H9 (cell line): ENCODE measurements around the gene TEAD1. TPM values are rescaled to one million over a fixed set of nuclear protein-coding genes. Genes with fewer than 3 reads are reported as not detected.
A peak's percentile ranks its signal among the peaks of the same experiment; 100 is the strongest.

Experiments
- DNase-seq: peaks from one replicate; pipeline ENCODE4 v3.0.0-alpha.2; 2017
- H2AFZ ChIP-seq: one replicate; pipeline ENCODE4 v1.6.1; 2013; ENCODE audit warnings: mild to moderate bottlenecking, low read length, control low read depth, moderate library complexity
- H2AK5ac ChIP-seq: 2 replicates; pipeline ENCODE4 v1.6.1; 2013; ENCODE audit warnings: low read length, control low read depth, mixed read lengths; ENCODE audit not compliant: insufficient read length
- H2BK120ac ChIP-seq: one replicate; pipeline ENCODE4 v1.6.1; 2013; ENCODE audit warnings: low read depth, mild to moderate bottlenecking, low read length, control low read depth, inconsistent platforms; ENCODE audit not compliant: poor library complexity, severe bottlenecking
- H2BK12ac ChIP-seq: 2 replicates; pipeline ENCODE4 v1.6.1; 2013; ENCODE audit warnings: low read length, control low read depth, mixed read lengths, low read depth; ENCODE audit not compliant: insufficient read length
- H2BK15ac ChIP-seq: 2 replicates; pipeline ENCODE4 v1.6.1; 2013; ENCODE audit warnings: low read depth, low read length, control low read depth
- H2BK20ac ChIP-seq: one replicate; pipeline ENCODE4 v1.6.1; 2013; ENCODE audit warnings: low read depth, mild to moderate bottlenecking, low read length, control low read depth, inconsistent platforms; ENCODE audit not compliant: poor library complexity, severe bottlenecking
- H2BK5ac ChIP-seq: 2 replicates; pipeline ENCODE4 v1.6.1; 2013; ENCODE audit warnings: low read length, control low read depth, mixed read lengths; ENCODE audit not compliant: insufficient read length
- H3K14ac ChIP-seq: 2 replicates; pipeline ENCODE4 v1.6.1; 2013; ENCODE audit warnings: low read length, control low read depth; ENCODE audit not compliant: insufficient read depth
- H3K18ac ChIP-seq: 2 replicates; pipeline ENCODE4 v1.6.1; 2013; ENCODE audit warnings: low read depth, mild to moderate bottlenecking, mixed read lengths, low read length, control low read depth; ENCODE audit not compliant: insufficient read length
- H3K23ac ChIP-seq: 2 replicates; pipeline ENCODE4 v1.6.1; 2013; ENCODE audit warnings: low read length, control low read depth, mixed read lengths, low read depth; ENCODE audit not compliant: insufficient read length
- H3K23me2 ChIP-seq: 2 replicates; pipeline ENCODE4 v1.6.1; 2013; ENCODE audit warnings: low read depth, mild to moderate bottlenecking, mixed read lengths, low read length, control low read depth; ENCODE audit not compliant: insufficient read length, poor library complexity, severe bottlenecking
- H3K27ac ChIP-seq: 2 replicates; pipeline ENCODE4 v1.5.1; 2013; ENCODE audit warnings: low read length, control low read depth, mixed read lengths, low read depth; ENCODE audit not compliant: insufficient read length
- H3K27me3 ChIP-seq: 2 replicates; pipeline ENCODE4 v1.6.1; 2013; ENCODE audit warnings: low read length, control low read depth, inconsistent platforms; ENCODE audit not compliant: insufficient read depth
- H3K4ac ChIP-seq: 2 replicates; pipeline ENCODE4 v1.6.1; 2013; ENCODE audit warnings: low read depth, mild to moderate bottlenecking, control low read depth, inconsistent platforms, low read length, moderate library complexity
- H3K4me1 ChIP-seq: 2 replicates; pipeline ENCODE4 v1.6.1; 2013; ENCODE audit warnings: low read length, control low read depth, inconsistent platforms; ENCODE audit not compliant: insufficient read depth
- H3K4me2 ChIP-seq: 2 replicates; pipeline ENCODE4 v1.6.1; 2013; ENCODE audit warnings: low read length, control low read depth, mixed read lengths; ENCODE audit not compliant: insufficient read length, insufficient read depth
- H3K56ac ChIP-seq: 2 replicates; pipeline ENCODE4 v1.6.1; 2013; ENCODE audit warnings: low read depth, mild to moderate bottlenecking, mixed read lengths, low read length, control low read depth; ENCODE audit not compliant: insufficient read length
- H3K79me1 ChIP-seq: 2 replicates; pipeline ENCODE4 v1.6.1; 2013; ENCODE audit warnings: low read depth, mild to moderate bottlenecking, moderate library complexity, low read length, control low read depth, inconsistent platforms; ENCODE audit not compliant: insufficient read depth, poor library complexity, severe bottlenecking
- H3K79me2 ChIP-seq: 2 replicates; pipeline ENCODE4 v1.6.1; 2013; ENCODE audit warnings: low read length, control low read depth, inconsistent platforms; ENCODE audit not compliant: insufficient read depth
- H3K9ac ChIP-seq: 2 replicates; pipeline ENCODE4 v1.6.1; 2013; ENCODE audit warnings: low read length, control low read depth, mixed read lengths; ENCODE audit not compliant: insufficient read length; ENCODE audit errors: extremely low read depth
- H3K9me3 ChIP-seq: one replicate; pipeline ENCODE4 v1.6.1; 2013; ENCODE audit warnings: low read depth, low read length, inconsistent platforms; ENCODE audit not compliant: control insufficient read depth
- H3T11ph ChIP-seq: one replicate; pipeline ENCODE4 v1.6.1; 2013; ENCODE audit warnings: mild to moderate bottlenecking, low read length, control low read depth, inconsistent platforms
- H4K20me1 ChIP-seq: one replicate; pipeline ENCODE4 v1.6.1; 2013; ENCODE audit not compliant: control insufficient read depth, insufficient read length, insufficient read depth
- H4K5ac ChIP-seq: 2 replicates; pipeline ENCODE4 v1.6.1; 2013; ENCODE audit warnings: low read depth, mild to moderate bottlenecking, mixed read lengths, low read length, control low read depth; ENCODE audit not compliant: insufficient read length
- H4K8ac ChIP-seq: replicated peaks from 2 replicates; pipeline ENCODE4 v1.6.1; 2013; ENCODE audit warnings: low read length, control low read depth, mixed read lengths, low read depth; ENCODE audit not compliant: insufficient read length
- H4K91ac ChIP-seq: 2 replicates; pipeline ENCODE4 v1.6.1; 2013; ENCODE audit warnings: low read depth, mild to moderate bottlenecking, moderate library complexity, mixed read lengths, low read length, control low read depth; ENCODE audit not compliant: insufficient read length
- H3K27ac Mint-ChIP-seq, 3 experiments: 2 replicates in 2 of 3; 3 replicates in 1 of 3; pipeline ENCODE4 v1.8.0; 2020 to 2021; ENCODE audit warnings: mixed read lengths in 3 of 3, mild to moderate bottlenecking in 1 of 3, moderate library complexity in 1 of 3
- H3K27me3 Mint-ChIP-seq: 2 replicates; pipeline ENCODE4 v1.8.0; 2021; ENCODE audit warnings: low read depth, mild to moderate bottlenecking, moderate library complexity, mixed read lengths
- H3K36me3 Mint-ChIP-seq, 3 experiments: 2 replicates in 2 of 3; 3 replicates in 1 of 3; pipeline ENCODE4 v1.8.0; 2020 to 2021; ENCODE audit warnings: low read depth in 3 of 3, mixed read lengths in 3 of 3; ENCODE audit not compliant: insufficient read depth in 1 of 3
- H3K4me1 Mint-ChIP-seq, 2 experiments: 2 replicates each; pipeline ENCODE4 v1.8.0; 2020; ENCODE audit warnings: mixed read lengths in 2 of 2
- H3K4me3 Mint-ChIP-seq, 2 experiments: 2 replicates in 1 of 2; 3 replicates in 1 of 2; pipeline ENCODE4 v1.8.0; 2020 to 2021; ENCODE audit warnings: mild to moderate bottlenecking in 2 of 2, mixed read lengths in 2 of 2, moderate library complexity in 1 of 2
- H3K9me3 Mint-ChIP-seq, 2 experiments: 2 replicates in 1 of 2; 3 replicates in 1 of 2; pipeline ENCODE4 v1.8.0; 2020; ENCODE audit warnings: mild to moderate bottlenecking in 2 of 2, mixed read lengths in 2 of 2, moderate library complexity in 1 of 2
- CTCF ChIP-seq: fragments of 200-600 bp; sonication (generic); conservative IDR thresholded peaks from 3 replicates; pipeline ENCODE4 v1.8.0; 2021; ENCODE audit warnings: antibody characterized with exemption, mild to moderate bottlenecking
- WGBS: extraction: QIAGEN DNeasy Blood & Tissue Kit; methylation state at CpG from one replicate; pipeline ENCODE4 v1.1.7; 2013; ENCODE audit warnings: missing lambda C conversion rate, low lambda C conversion rate, mixed read lengths; ENCODE audit not compliant: insufficient read length; ENCODE audit errors: extremely low coverage; 5-methylcytosine and 5-hydroxymethylcytosine counted together
- total RNA-seq: library from RNA; stranded (reverse); gene quantifications from 2 replicates; pipeline ENCODE4 v1.2.1, GENCODE V29; 2021

TEAD1 gene
- total RNA-seq, 1 experiment from 2014 or later, result 75.1 TPM

GRCh38 chr11:12786891-12787290 is 112.7 kb downstream of the TEAD1 start:
- H3K27me3 Mint-ChIP-seq, result no peaks in the 10 kb centered on the region
- WGBS, result no CpG with 5 or more reads among the region's 5 CpGs
- H3K27ac ChIP-seq, result no peak overlapping the region

More at GRCh38 chr11:12786891-12787290, 112.7 kb downstream of the TEAD1 start:
- Histone ChIP-seq H3K56ac (no peak overlapping the region), H4K91ac (no peak overlapping the region), H3K18ac (no peak overlapping the region), H4K20me1 (no peaks in the 10 kb centered on the region), H3K4ac (no peak overlapping the region), H3K9ac (no peak overlapping the region), H2BK15ac (no peak overlapping the region), H2BK20ac (no peak overlapping the region), H2BK120ac (no peak overlapping the region), H3K79me2 (peaks cover 2% of the 10 kb centered on the region; the same call in 1 of the 2 replicates), H3K79me1 (peaks cover 6% of the 10 kb centered on the region), H4K5ac (no peak overlapping the region), H2BK5ac (no peak overlapping the region), H3K23ac (no peak overlapping the region), H2AK5ac (no peak overlapping the region), H4K8ac (no peak overlapping the region), H3K4me1 (peaks cover 12% of the 10 kb centered on the region; the same call in 1 of the 2 replicates), H3K14ac (no peak overlapping the region), H2BK12ac (no peak overlapping the region), H3T11ph (no peak overlapping the region), H3K4me2 (no peak overlapping the region), H3K23me2 (no peaks in the 10 kb centered on the region), H3K27me3 (no peaks in the 10 kb centered on the region), H2AFZ (no peak overlapping the region), H3K9me3 (no peaks in the 10 kb centered on the region)
- Mint-ChIP-seq H3K4me1 (peaks cover 53 to 55% of the 10 kb centered on the region in 2 experiments), H3K27ac (peak overlapping the region; percentile 3 to 84 (median 14); a peak in 5 of 7 replicates), H3K36me3 (peaks cover 0 to 7% (median 0%) of the 10 kb centered on the region in 3 experiments; a peak in 5 of 7 replicates), H3K4me3 (no peak overlapping the region), H3K9me3 (no peaks in the 10 kb centered on the region)
- TF ChIP-seq CTCF, result no peak
- no peak for DNase-seq
